BJ (cell line): ENCODE results near the gene PCDHB13. TPM values are rescaled to one million over a fixed set of nuclear protein-coding genes. Genes with fewer than 3 reads are reported as not detected.
"Not testable (repeated sequence)": the region's sequence is repeated elsewhere in the genome, so short reads cannot be mapped to it uniquely, and the experiment has no call there.

Experiments
- CTCF ChIA-PET: fragments of 350-600 bp; formaldehyde crosslinking; extraction: SDS; loops from one replicate; lab custom pipeline; 2021; ENCODE audit warnings: antibody characterized with exemption, inconsistent platforms; lab: Yijun Ruan, JAX
- POLR2A ChIA-PET: fragments of 300-600 bp; sonication (Branson Sonifier 250); formaldehyde crosslinking; extraction: SDS; loops from one replicate; lab custom pipeline; 2021; ENCODE audit warnings: antibody characterized with exemption; lab: Charles Lee
- DNase-seq: peaks from one replicate; pipeline ENCODE4 v3.0.0-alpha.2; 2011; ENCODE audit warnings: low read depth
- H3K27me3 ChIP-seq: 2 replicates; pipeline ENCODE4 v1.6.0; 2011; ENCODE audit warnings: low read length; ENCODE audit not compliant: control insufficient read depth, insufficient read depth
- H3K36me3 ChIP-seq: 2 replicates; pipeline ENCODE4 v1.5.1; 2011; ENCODE audit warnings: low read length; ENCODE audit not compliant: control insufficient read depth, insufficient read depth
- H3K4me3 ChIP-seq: 2 replicates; pipeline ENCODE4 v1.5.1; 2011; ENCODE audit warnings: low read depth, mild to moderate bottlenecking, control low read depth, low read length
- polyA plus RNA-seq: library from polyadenylated mRNA; depleted of rRNA; stranded (reverse); fragments of >200 nt; gene quantifications from 2 replicates; pipeline ENCODE4 v1.2.3, GENCODE V29; 2011
- TF ChIP-seq, protein P1 (sequence below): IDR thresholded peaks from 2 replicates; pipeline ENCODE4 v1.5.1; 2011; ENCODE audit warnings: low read depth, mild to moderate bottlenecking, control low read depth, inconsistent platforms, low read length, moderate library complexity; ENCODE audit not compliant: insufficient read depth

PCDHB13 gene
- polyA plus RNA-seq, 1 experiment, result 0.16 TPM

GRCh38 chr5:141208478-141208877, 5.2 kb upstream of the PCDHB13 start, which contains the start of gene PCDHB12:
Gene PCDHB12 (plus strand): TSS chr5:141208719. CDS start chr5:141208908, 189 bp downstream.
- TF ChIP-seq, protein P1, sequence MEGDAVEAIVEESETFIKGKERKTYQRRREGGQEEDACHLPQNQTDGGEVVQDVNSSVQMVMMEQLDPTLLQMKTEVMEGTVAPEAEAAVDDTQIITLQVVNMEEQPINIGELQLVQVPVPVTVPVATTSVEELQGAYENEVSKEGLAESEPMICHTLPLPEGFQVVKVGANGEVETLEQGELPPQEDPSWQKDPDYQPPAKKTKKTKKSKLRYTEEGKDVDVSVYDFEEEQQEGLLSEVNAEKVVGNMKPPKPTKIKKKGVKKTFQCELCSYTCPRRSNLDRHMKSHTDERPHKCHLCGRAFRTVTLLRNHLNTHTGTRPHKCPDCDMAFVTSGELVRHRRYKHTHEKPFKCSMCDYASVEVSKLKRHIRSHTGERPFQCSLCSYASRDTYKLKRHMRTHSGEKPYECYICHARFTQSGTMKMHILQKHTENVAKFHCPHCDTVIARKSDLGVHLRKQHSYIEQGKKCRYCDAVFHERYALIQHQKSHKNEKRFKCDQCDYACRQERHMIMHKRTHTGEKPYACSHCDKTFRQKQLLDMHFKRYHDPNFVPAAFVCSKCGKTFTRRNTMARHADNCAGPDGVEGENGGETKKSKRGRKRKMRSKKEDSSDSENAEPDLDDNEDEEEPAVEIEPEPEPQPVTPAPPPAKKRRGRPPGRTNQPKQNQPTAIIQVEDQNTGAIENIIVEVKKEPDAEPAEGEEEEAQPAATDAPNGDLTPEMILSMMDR, result 0 out of 2 replicates have a peak, but pooled peaks have one; percentile 10
- POLR2A ChIA-PET, result no interaction called here
- DNase-seq, result no peak
- no peaks in the 10 kb centered on the region for H3K27me3 ChIP-seq
- no peaks in the 10 kb centered on the region for H3K36me3 ChIP-seq
- CTCF ChIA-PET, result interaction anchor here (0.6 to 1.5 kb wide), 6 partner anchors 10 to 356 kb away, joined by 3 to 7 read pairs (median 3); partner anchors contain the start of genes PCDHB10, PCDHB14 and PCDHGA11
- no peak within 1 kb of the TSS for H3K4me3 ChIP-seq

- POLR2A ChIA-PET, H3K36me3 ChIP-seq, H3K27me3 ChIP-seq, H3K4me3 ChIP-seq, CTCF ChIA-PET, DNase-seq: not testable (repeated sequence)
Observed at GRCh38 chr5:141210281-141210680, 3.4 kb upstream of the PCDHB13 start.

GRCh38 chr5:141210849-141211248, 2.9 kb upstream of the PCDHB13 start:
- POLR2A ChIA-PET, DNase-seq, CTCF ChIA-PET, H3K36me3 ChIP-seq, H3K27me3 ChIP-seq, H3K4me3 ChIP-seq: not testable (repeated sequence)

DNA sequence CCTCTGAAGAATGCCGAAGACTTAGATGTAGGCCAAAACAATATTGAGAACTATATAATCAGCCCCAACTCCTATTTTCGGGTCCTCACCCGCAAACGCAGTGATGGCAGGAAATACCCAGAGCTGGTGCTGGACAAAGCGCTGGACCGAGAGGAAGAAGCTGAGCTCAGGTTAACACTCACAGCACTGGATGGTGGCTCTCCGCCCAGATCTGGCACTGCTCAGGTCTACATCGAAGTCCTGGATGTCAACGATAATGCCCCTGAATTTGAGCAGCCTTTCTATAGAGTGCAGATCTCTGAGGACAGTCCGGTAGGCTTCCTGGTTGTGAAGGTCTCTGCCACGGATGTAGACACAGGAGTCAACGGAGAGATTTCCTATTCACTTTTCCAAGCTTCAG, 864 bp downstream of the PCDHB13 start:
- POLR2A ChIA-PET, H3K4me3 ChIP-seq, CTCF ChIA-PET: not testable (repeated sequence)

GRCh38 chr5:141215504-141215903, 1.8 kb downstream of the PCDHB13 start:
- DNase-seq, H3K4me3 ChIP-seq, H3K27me3 ChIP-seq, POLR2A ChIA-PET, H3K36me3 ChIP-seq, CTCF ChIA-PET: not testable (repeated sequence)

More for the DNA sequence above, 864 bp downstream of the PCDHB13 start:
- DNase-seq, H3K27me3 ChIP-seq, H3K36me3 ChIP-seq: not testable (repeated sequence)

- DNase-seq, H3K27me3 ChIP-seq, CTCF ChIA-PET, POLR2A ChIA-PET, H3K4me3 ChIP-seq, H3K36me3 ChIP-seq: not testable (repeated sequence)
Observed at GRCh38 chr5:141216035-141216434, 2.3 kb downstream of the PCDHB13 start.

DNA sequence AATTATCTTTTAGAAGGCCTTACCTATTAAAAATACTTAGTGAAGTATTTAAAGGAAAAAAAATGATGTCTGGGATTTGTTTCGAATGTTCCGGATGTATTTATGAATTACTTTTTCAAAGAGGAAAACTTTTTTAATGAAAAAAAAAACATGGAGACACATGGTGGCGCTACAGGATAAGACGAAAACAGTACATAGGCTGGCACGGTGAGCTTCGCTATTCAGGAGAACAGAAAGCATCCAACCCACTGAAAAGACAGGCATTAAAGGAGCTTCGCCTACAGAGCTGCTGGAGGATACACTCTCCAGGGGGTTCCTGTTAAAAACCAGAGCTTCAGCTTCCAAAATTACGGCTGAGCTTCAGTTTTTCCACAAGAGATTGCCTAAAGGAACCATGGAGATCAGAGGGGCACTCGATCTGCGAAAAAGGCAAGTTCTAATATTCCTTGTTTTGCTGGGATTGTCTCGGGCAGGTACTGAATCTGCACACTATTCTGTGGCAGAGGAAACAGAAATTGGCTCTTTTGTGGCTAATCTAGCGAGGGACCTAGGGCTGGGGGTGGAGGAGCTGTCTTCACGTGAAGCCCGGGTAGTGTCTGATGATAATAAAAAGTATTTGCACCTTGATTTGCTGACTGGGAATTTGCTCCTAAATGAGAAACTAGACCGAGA, 9.5 kb downstream of the PCDHB13 start, which contains the start of gene PCDHB14:
Gene PCDHB14 (plus strand): TSS at position 232 of the 672 bp plus-strand sequence. CDS start 163 bp downstream, at position 395.
- CTCF ChIA-PET, result interaction anchor here (0.6 to 2.5 kb wide), 12 partner anchors 10 to 355 kb away, joined by 3 to 15 read pairs (median 4); partner anchors contain the start of genes PCDHB12, PCDHB13, PCDHGA10 and PCDHGB7
- Histone ChIP-seq H3K4me3 (peak within 1 kb of the TSS; percentile 27), H3K36me3 (no peaks in the 10 kb centered on the region), H3K27me3 (no peaks in the 10 kb centered on the region)
- no peak for DNase-seq
- POLR2A ChIA-PET, result no interaction called here
- TF ChIP-seq, protein P1, result 0 out of 2 replicates have a peak, but pooled peaks have one; percentile 21

GRCh38 chr5:141224844-141225243, 11.1 kb downstream of the PCDHB13 start:
- DNase-seq, H3K4me3 ChIP-seq, H3K36me3 ChIP-seq, POLR2A ChIA-PET, H3K27me3 ChIP-seq: not testable (repeated sequence)
- CTCF ChIA-PET, result interaction anchor here (0.7 to 2.2 kb wide), 2 partner anchors 9 to 1737 kb away, joined by 3 to 15 read pairs; no protein-coding TSS in a partner anchor

GRCh38 chr5:141225421-141225820, 11.7 kb downstream of the PCDHB13 start:
- POLR2A ChIA-PET, H3K27me3 ChIP-seq, DNase-seq, CTCF ChIA-PET, H3K36me3 ChIP-seq, H3K4me3 ChIP-seq: not testable (repeated sequence)
